Measurements from ENCODE around the gene STAMBP. TPM values are rescaled to one million over a fixed set of nuclear protein-coding genes. Genes with fewer than 3 reads are reported as not detected.
A peak's percentile ranks its signal among the peaks of the same experiment; 100 is the strongest.

STAMBP gene
- total and polyA plus RNA-seq, 9 of the 15 experiments (the other 6 are each of a cell fraction or from before 2014, with no cell fraction given), result 36.9 to 75.2 (median 48.8) TPM

DNA sequence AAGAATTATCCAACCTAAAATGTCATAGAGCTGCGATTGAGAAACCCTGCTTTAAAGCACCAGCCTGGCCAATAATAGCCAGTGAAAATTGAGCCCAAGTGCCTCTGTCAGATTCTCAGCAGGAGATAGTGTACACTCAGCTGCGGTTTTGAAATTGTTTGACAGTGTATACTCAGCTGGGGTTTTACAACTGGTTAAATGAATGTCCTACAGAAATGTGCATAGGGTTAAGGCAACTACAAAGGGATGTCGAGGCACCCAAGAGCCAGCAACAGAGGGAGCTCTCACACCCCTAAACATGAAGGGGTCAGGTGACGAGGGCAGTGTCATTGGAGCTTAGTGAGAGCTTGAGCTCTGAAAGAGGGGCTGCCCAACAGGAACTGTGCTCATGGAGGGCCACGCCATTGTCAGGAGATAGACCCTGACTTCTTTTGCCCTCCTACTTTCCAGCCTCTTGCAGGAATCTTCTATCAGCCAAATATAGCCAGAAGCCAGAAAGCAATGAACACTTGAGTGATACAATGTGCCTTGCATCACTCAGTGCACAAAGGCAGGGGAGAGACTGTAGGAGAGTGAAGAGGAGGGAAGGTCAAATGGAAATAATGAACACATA, 79.2 kb downstream of the STAMBP start (continued):
- 0 out of 2 replicates have a peak, but pooled peaks have one; percentile 18 for TF ChIP-seq ATF3 (IDR thresholded peaks at IDR 0.05)
- no peak for TF ChIP-seq ATF3 (CRISPR knock-in tag; conservative IDR thresholded peaks at IDR 0.05)
- no peak for TF ChIP-seq ZNF354B (CRISPR knock-in tag; IDR thresholded peaks at IDR 0.05)
- TF ChIP-seq GATAD2B (IDR thresholded peaks at IDR 0.05; ENCODE audit: borderline replicate concordance), result no peak
- peak; percentile 68 for TF ChIP-seq SMC3 (conservative IDR thresholded peaks at IDR 0.05; ENCODE audit: insufficient read depth, low read depth, low read length)
- no peak for TF ChIP-seq ZNF3 (CRISPR knock-in tag; IDR thresholded peaks at IDR 0.05)
- TF ChIP-seq TFAM (CRISPR knock-in tag; conservative IDR thresholded peaks at IDR 0.05), result no peak
- no peak for TF ChIP-seq MAFK (IDR thresholded peaks at IDR 0.05; ENCODE audit: low read length)
- no peak for TF ChIP-seq ZNF146 (CRISPR knock-in tag; IDR thresholded peaks at IDR 0.05; ENCODE audit: unreplicated experiment)
- TF ChIP-seq STAG1 (CRISPR knock-in tag; IDR thresholded peaks at IDR 0.05; ENCODE audit: borderline replicate concordance), result no peak
- TF ChIP-seq, protein P1, sequence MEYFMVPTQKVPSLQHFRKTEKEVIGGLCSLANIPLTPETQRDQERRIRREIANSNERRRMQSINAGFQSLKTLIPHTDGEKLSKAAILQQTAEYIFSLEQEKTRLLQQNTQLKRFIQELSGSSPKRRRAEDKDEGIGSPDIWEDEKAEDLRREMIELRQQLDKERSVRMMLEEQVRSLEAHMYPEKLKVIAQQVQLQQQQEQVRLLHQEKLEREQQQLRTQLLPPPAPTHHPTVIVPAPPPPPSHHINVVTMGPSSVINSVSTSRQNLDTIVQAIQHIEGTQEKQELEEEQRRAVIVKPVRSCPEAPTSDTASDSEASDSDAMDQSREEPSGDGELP (CRISPR knock-in tag; IDR thresholded peaks at IDR 0.05; ENCODE audit: borderline replicate concordance), result peak; percentile 50; the same call in 1 of the 2 replicates
- no peak for TF ChIP-seq BCLAF1 (IDR thresholded peaks at IDR 0.05; ENCODE audit: borderline replicate concordance in 1 of 2, control insufficient read depth in 1 of 2, low read depth in 2 of 2, low read length in 1 of 2)
- no peak for TF ChIP-seq BRF1 (IDR thresholded peaks at IDR 0.05; ENCODE audit: borderline replicate concordance, extremely low read depth, insufficient read length)
- peak; percentile 40; the same call in 1 of the 2 replicates for TF ChIP-seq TOE1 (IDR thresholded peaks at IDR 0.05; ENCODE audit: borderline replicate concordance)
- TF ChIP-seq TOE1 (CRISPR knock-in tag; IDR thresholded peaks at IDR 0.05; ENCODE audit: borderline replicate concordance, low read depth), result no peak
- TF ChIP-seq CTBP1 (IDR thresholded peaks at IDR 0.05; ENCODE audit: borderline replicate concordance), result no peak
- no peak for TF ChIP-seq ZNF436 (CRISPR knock-in tag; IDR thresholded peaks at IDR 0.05)
- TF ChIP-seq, protein P2, sequence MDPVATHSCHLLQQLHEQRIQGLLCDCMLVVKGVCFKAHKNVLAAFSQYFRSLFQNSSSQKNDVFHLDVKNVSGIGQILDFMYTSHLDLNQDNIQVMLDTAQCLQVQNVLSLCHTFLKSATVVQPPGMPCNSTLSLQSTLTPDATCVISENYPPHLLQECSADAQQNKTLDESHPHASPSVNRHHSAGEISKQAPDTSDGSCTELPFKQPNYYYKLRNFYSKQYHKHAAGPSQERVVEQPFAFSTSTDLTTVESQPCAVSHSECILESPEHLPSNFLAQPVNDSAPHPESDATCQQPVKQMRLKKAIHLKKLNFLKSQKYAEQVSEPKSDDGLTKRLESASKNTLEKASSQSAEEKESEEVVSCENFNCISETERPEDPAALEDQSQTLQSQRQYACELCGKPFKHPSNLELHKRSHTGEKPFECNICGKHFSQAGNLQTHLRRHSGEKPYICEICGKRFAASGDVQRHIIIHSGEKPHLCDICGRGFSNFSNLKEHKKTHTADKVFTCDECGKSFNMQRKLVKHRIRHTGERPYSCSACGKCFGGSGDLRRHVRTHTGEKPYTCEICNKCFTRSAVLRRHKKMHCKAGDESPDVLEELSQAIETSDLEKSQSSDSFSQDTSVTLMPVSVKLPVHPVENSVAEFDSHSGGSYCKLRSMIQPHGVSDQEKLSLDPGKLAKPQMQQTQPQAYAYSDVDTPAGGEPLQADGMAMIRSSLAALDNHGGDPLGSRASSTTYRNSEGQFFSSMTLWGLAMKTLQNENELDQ (CRISPR knock-in tag; IDR thresholded peaks at IDR 0.05; ENCODE audit: borderline replicate concordance), result no peak
- no peak for TF ChIP-seq ARID2 (IDR thresholded peaks at IDR 0.05)
- TF ChIP-seq ATF1 (CRISPR knock-in tag; IDR thresholded peaks at IDR 0.05), result no peak
- peak; percentile 39 for TF ChIP-seq ATF1 (tag; IDR thresholded peaks at IDR 0.05)
